ENCODE results near the gene POU3F4. TPM values are rescaled to one million over a fixed set of nuclear protein-coding genes. Genes with fewer than 3 reads are reported as not detected.

Gene POU3F4
- total and polyA plus RNA-seq, 7 donors, result 0.06 to 0.71 (median 0.30) TPM; not detected in 3

DNA sequence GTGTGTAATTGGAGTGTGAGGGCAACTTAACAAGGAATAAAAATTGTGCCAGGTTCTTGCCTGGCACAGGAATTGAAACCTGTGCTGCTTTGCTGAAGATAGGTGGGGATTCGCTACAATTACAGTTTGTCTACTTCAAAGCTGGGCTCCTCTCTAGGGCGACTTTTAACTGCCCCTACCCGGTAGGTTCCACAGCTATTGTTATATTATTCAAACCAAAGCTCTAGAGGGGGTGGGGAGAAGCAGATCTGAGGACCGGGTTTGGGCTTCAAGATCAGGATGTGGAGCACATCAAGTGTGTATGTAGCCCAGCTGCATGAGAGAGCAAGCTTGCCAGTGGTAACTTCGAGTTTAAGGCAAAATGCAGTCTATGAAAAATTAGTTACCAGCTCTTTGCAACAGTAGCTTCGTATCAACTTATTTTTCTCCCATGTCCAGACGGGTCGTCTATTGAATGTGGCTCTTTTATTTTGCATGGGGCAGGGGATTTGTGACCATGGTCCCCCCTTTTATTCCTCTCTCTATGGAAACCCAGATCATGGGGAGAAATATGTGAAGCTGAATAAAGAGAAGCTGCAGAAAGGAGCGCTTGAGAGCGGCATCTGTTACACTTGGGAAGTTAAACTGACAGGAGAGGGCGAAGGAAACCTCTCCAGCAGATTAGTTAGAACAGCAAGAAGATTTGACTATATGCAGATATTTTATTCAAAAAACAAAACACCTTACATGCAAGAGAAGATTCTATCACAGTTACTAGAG is 3.2 kb upstream of the POU3F4 start:
- Histone ChIP-seq H3K27ac (no peak overlapping the region), H3K4me3 (no peak overlapping the region), H3K36me3 (no peaks in the 10 kb centered on the region), H3K27me3 (peaks cover 0 to 36% (median 24%) of the 10 kb centered on the region in 3 donors), H3K4me1 (no peaks in the 10 kb centered on the region), H3K9me3 (no peaks in the 10 kb centered on the region)
- WGBS, 2 donors, result 12 to 15% methylated on average over 11 of the region's 11 CpGs
- intact Hi-C loops (cut with DNase I), result loop anchor here (5.0 kb wide), 1 partner anchor 132 kb away; no protein-coding TSS in a partner anchor
- no peak for DNase-seq
- TF ChIP-seq POLR2AphosphoS5 (IDR thresholded peaks at IDR 0.05), result no peak
- TF ChIP-seq CTCF (IDR thresholded peaks at IDR 0.05), result no peak
- TF ChIP-seq POLR2A (IDR thresholded peaks at IDR 0.05), result no peak
- TF ChIP-seq EP300 (IDR thresholded peaks at IDR 0.05), result no peak

GRCh38 chrX:83508526-83509253 is 600 bp downstream of the POU3F4 start:
- Histone ChIP-seq H3K36me3 (no peaks in the 10 kb centered on the region), H3K4me3 (peak overlapping the region; percentile 14 to 42 (median 22)), H3K4me1 (no peaks in the 10 kb centered on the region), H3K9me3 (no peaks in the 10 kb centered on the region), H3K27ac (peak overlapping the region in 3 of 4 donors; percentile 20 to 63 (median 39)), H3K27me3 (peaks cover 0 to 44% (median 27%) of the 10 kb centered on the region in 3 donors)
- TF ChIP-seq EP300 (IDR thresholded peaks at IDR 0.05), result no peak
- no peak for TF ChIP-seq CTCF (IDR thresholded peaks at IDR 0.05)
- TF ChIP-seq POLR2AphosphoS5 (IDR thresholded peaks at IDR 0.05), result no peak
- no peak for TF ChIP-seq POLR2A (IDR thresholded peaks at IDR 0.05)
- 8 to 23% methylated on average over 50 of the region's 50 CpGs for WGBS, 2 donors
- no peak for DNase-seq
- intact Hi-C loops (cut with DNase I), result loop anchor here (5.0 kb wide), 1 partner anchor 129 kb away; no protein-coding TSS in a partner anchor

GRCh38 chrX:83509254-83509801 is 1.2 kb downstream of the POU3F4 start:
- no peak for TF ChIP-seq POLR2AphosphoS5 (IDR thresholded peaks at IDR 0.05)
- TF ChIP-seq CTCF (IDR thresholded peaks at IDR 0.05), result no peak
- no peak for TF ChIP-seq EP300 (IDR thresholded peaks at IDR 0.05)
- no peak for TF ChIP-seq POLR2A (IDR thresholded peaks at IDR 0.05)
- Histone ChIP-seq H3K9me3 (no peaks in the 10 kb centered on the region), H3K4me1 (no peaks in the 10 kb centered on the region), H3K36me3 (no peaks in the 10 kb centered on the region), H3K27ac (peak overlapping the region in 1 of 4 donors; percentile 63), H3K27me3 (peaks cover 0 to 40% (median 22%) of the 10 kb centered on the region in 3 donors), H3K4me3 (peak overlapping the region in 3 of 4 donors; percentile 18 to 42 (median 25))
- intact Hi-C loops (cut with DNase I), result loop anchor here (5.0 kb wide), 1 partner anchor 128 kb away; no protein-coding TSS in a partner anchor
- WGBS, 2 donors, result 8 to 19% methylated on average over 16 of the region's 16 CpGs
- DNase-seq, result no peak

- TF ChIP-seq POLR2A (IDR thresholded peaks at IDR 0.05), result no peak
- TF ChIP-seq POLR2AphosphoS5 (IDR thresholded peaks at IDR 0.05), result no peak
- TF ChIP-seq CTCF (IDR thresholded peaks at IDR 0.05), result no peak
- H3K36me3 ChIP-seq, result no peaks in the 10 kb centered on the region
- intact Hi-C loops (cut with DNase I), result no loop called here
- H3K27me3 ChIP-seq, result peaks cover 0 to 38% (median 22%) of the 10 kb centered on the region in 3 donors
- DNase-seq, result no peak
- 4 to 15% methylated on average over 36 of the region's 36 CpGs for WGBS, 2 donors
- no peaks in the 10 kb centered on the region for H3K9me3 ChIP-seq
- H3K4me1 ChIP-seq, result no peaks in the 10 kb centered on the region
- H3K27ac ChIP-seq, result peak overlapping the region in 3 of 4 donors; percentile 6 to 63 (median 12)
- H3K4me3 ChIP-seq, result peak overlapping the region; percentile 4 to 40 (median 27)
Measured at GRCh38 chrX:83510510-83511062, 2.5 kb downstream of the POU3F4 start.
